Measurements from ENCODE around the gene CEP164. TPM values are rescaled to one million over a fixed set of nuclear protein-coding genes. Genes with fewer than 3 reads are reported as not detected.

The CEP164 gene
- total and polyA plus RNA-seq, 2 of the 8 experiments (the other 6 are each of a cell fraction or from before 2014, with no cell fraction given), result 8.4 to 20.8 TPM

DNA sequence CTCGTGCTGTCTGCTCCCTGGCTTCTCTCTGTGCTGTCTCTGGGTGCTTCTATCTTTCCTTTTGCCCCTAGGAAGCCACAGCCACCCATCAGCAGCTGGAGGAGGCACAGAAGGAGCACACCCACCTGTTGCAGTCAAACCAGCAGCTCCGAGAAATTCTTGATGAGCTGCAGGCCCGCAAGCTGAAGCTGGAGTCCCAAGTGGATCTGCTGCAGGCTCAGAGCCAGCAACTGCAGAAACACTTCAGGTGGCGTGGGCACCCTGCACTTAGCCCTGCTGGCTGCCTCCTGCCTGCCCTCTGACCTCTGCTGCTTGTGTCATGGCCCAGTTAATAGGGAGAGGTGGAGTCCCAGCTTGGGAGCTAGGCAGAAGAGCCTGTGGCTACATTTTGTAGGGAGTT, 67.8 kb downstream of the CEP164 start (continued):
- no peak for TF ChIP-seq CHD7 (IDR thresholded peaks at IDR 0.05; ENCODE audit: insufficient replicate concordance, low read length)
- TF ChIP-seq USF2 (IDR thresholded peaks at IDR 0.05; ENCODE audit: low read length), result no peak
- no peak for TF ChIP-seq SP1 (IDR thresholded peaks at IDR 0.05; ENCODE audit: low read depth, low read length)
- no peak for TF ChIP-seq CBX5 (IDR thresholded peaks at IDR 0.05; ENCODE audit: low read depth, low read length)
- TF ChIP-seq CTBP2 (IDR thresholded peaks at IDR 0.05; ENCODE audit: borderline replicate concordance, insufficient read depth, insufficient read length, low read length), result no peak
- no peak for TF ChIP-seq BRCA1 (IDR thresholded peaks at IDR 0.05; ENCODE audit: low read depth, low read length)
